ENCODE results near the gene C11orf91. TPM values are rescaled to one million over a fixed set of nuclear protein-coding genes. Genes with fewer than 3 reads are reported as not detected.
"Not testable (repeated sequence)": the region's sequence is repeated elsewhere in the genome, so short reads cannot be mapped to it uniquely, and the experiment has no call there.

C11orf91 gene
- total RNA-seq, 4 donors from 2014 or later = not detected

- Histone ChIP-seq H3K4me1 (peaks cover 0 to 67% (median 10%) of the 10 kb centered on the region in 3 donors), H3K36me3 (peaks cover 0 to 7% of the 10 kb centered on the region in 2 donors), H3K27ac (peak overlapping the region; percentile 87 to 93 (median 91)), H3K9me3 (no peaks in the 10 kb centered on the region), H3K4me3 (peak overlapping the region; percentile 84 to 87), H3K27me3 (no peaks in the 10 kb centered on the region)
- peak; percentile 10 for ATAC-seq
- peak; percentile 26 for TF ChIP-seq POLR2AphosphoS5 (IDR thresholded peaks at IDR 0.05)
- TF ChIP-seq POLR2A (IDR thresholded peaks at IDR 0.05) = no peak
- WGBS, 2 donors (ENCODE audit: low coverage in 1 of 2) = 4 to 14% methylated on average over 10 to 15 of the region's 15 CpGs
These were observed 34.0 kb upstream of the C11orf91 start for GRCh38 chr11:33734441-33735270.

GRCh38 chr11:33733980-33734379 is 33.4 kb upstream of the C11orf91 start:
- ATAC-seq = no peak
- WGBS, 2 donors (ENCODE audit: low coverage in 1 of 2) = 54 to 56% methylated on average over 7 of the region's 7 CpGs
- Histone ChIP-seq H3K27me3 (no peaks in the 10 kb centered on the region), H3K27ac (peak overlapping the region in 3 of 4 donors; percentile 90 to 93 (median 92)), H3K4me1 (peaks cover 0 to 74% (median 10%) of the 10 kb centered on the region in 3 donors), H3K4me3 (peak overlapping the region; percentile 84 to 87), H3K9me3 (no peaks in the 10 kb centered on the region), H3K36me3 (peaks cover 0 to 7% of the 10 kb centered on the region in 2 donors)
- TF ChIP-seq, protein P1, sequence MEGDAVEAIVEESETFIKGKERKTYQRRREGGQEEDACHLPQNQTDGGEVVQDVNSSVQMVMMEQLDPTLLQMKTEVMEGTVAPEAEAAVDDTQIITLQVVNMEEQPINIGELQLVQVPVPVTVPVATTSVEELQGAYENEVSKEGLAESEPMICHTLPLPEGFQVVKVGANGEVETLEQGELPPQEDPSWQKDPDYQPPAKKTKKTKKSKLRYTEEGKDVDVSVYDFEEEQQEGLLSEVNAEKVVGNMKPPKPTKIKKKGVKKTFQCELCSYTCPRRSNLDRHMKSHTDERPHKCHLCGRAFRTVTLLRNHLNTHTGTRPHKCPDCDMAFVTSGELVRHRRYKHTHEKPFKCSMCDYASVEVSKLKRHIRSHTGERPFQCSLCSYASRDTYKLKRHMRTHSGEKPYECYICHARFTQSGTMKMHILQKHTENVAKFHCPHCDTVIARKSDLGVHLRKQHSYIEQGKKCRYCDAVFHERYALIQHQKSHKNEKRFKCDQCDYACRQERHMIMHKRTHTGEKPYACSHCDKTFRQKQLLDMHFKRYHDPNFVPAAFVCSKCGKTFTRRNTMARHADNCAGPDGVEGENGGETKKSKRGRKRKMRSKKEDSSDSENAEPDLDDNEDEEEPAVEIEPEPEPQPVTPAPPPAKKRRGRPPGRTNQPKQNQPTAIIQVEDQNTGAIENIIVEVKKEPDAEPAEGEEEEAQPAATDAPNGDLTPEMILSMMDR (IDR thresholded peaks at IDR 0.05) = no peak
- no peak for TF ChIP-seq POLR2AphosphoS5 (IDR thresholded peaks at IDR 0.05)
- no peak for TF ChIP-seq EP300 (IDR thresholded peaks at IDR 0.05)
- TF ChIP-seq POLR2A (IDR thresholded peaks at IDR 0.05) = no peak

- Histone ChIP-seq H3K27me3 (no peaks in the 10 kb centered on the region), H3K36me3 (peaks cover 0 to 7% of the 10 kb centered on the region in 2 donors), H3K27ac (peak overlapping the region in 2 of 4 donors; percentile 8 to 90), H3K4me1 (peaks cover 0 to 76% (median 10%) of the 10 kb centered on the region in 3 donors), H3K4me3 (no peak overlapping the region), H3K9me3 (no peaks in the 10 kb centered on the region)
- no peak for TF ChIP-seq POLR2AphosphoS5 (IDR thresholded peaks at IDR 0.05)
- no peak for TF ChIP-seq POLR2A (IDR thresholded peaks at IDR 0.05)
- no peak for TF ChIP-seq EP300 (IDR thresholded peaks at IDR 0.05)
- TF ChIP-seq, protein P1 (IDR thresholded peaks at IDR 0.05) = no peak
- no peak for ATAC-seq
- WGBS, 2 donors (ENCODE audit: low coverage in 1 of 2) = 64 to 70% methylated on average over 4 to 8 of the region's 9 CpGs
These were observed 31.3 kb upstream of the C11orf91 start for GRCh38 chr11:33731723-33732531.

DNA sequence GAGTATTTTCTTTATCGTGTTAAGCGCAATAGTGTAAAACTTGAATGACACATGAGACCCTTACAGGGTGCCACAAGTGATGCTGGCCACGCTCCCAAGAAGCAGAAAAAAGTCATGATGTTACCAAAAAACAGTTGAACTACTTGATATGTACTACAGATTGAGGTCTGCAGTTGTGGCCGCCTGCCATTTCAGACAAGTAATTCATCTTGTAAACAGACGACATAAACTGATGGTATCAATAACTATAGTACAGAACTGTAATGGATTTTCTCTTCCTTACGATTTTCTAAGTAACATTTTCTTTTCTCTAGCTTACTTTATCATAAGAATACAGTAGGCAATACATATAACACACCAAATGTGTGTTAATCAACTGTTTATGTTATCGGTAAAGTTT is 30.1 kb upstream of the C11orf91 start:
- H3K4me1 ChIP-seq = peaks cover 0 to 79% (median 10%) of the 10 kb centered on the region in 3 donors
- no peaks in the 10 kb centered on the region for H3K9me3 ChIP-seq
- no peaks in the 10 kb centered on the region for H3K27me3 ChIP-seq
- TF ChIP-seq POLR2A (IDR thresholded peaks at IDR 0.05) (no peak), POLR2AphosphoS5 (IDR thresholded peaks at IDR 0.05) (no peak), EP300 (IDR thresholded peaks at IDR 0.05) (no peak)
- TF ChIP-seq, protein P1 (IDR thresholded peaks at IDR 0.05) = no peak
- 58 to 73% methylated on average over 3 to 7 of the region's 7 CpGs for WGBS, 2 donors (ENCODE audit: low coverage in 1 of 2)
- peaks cover 0 to 7% of the 10 kb centered on the region in 2 donors for H3K36me3 ChIP-seq
- peak overlapping the region in 1 of 2 donors; percentile 6 for H3K4me3 ChIP-seq
- no peak for ATAC-seq
- peak overlapping the region in 1 of 4 donors; percentile 0 for H3K27ac ChIP-seq

DNA sequence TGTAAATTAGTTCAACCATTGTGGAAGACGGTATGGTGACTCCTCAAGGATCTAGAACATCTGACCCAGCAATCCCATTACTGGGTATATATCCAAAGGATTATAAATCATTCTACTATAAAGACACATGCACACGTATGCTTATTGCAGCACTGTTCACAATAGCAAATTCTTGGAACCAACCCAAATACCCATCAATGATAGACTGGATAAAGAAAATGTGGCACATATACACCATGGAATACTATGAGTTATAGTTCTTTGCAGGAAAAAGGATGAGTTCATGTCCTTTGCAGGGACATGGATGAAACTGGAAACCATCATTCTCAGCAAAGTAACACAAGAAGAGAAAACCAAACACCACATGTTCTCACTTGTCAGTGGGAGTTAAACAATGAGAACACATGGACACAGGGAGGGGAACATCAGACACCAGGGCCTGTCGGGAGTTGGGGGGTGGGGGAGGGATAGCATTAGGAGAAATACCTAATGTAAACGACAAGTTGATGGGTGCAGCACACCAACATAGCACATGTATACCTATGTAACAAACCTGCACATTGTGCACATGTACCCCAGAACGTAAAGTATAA is 28.5 kb upstream of the C11orf91 start:
- not testable (repeated sequence) for H3K9me3 ChIP-seq, H3K36me3 ChIP-seq, ATAC-seq, H3K4me3 ChIP-seq, H3K27ac ChIP-seq, H3K27me3 ChIP-seq
- peaks cover 9 to 86% (median 21%) of the 10 kb centered on the region in 3 donors for H3K4me1 ChIP-seq
- 59 to 70% methylated on average over 4 to 5 of the region's 5 CpGs for WGBS, 2 donors (ENCODE audit: low coverage in 1 of 2)

- peaks cover 16 to 86% (median 27%) of the 10 kb centered on the region in 3 donors for H3K4me1 ChIP-seq
- ATAC-seq, H3K9me3 ChIP-seq, H3K27me3 ChIP-seq, H3K4me3 ChIP-seq, H3K36me3 ChIP-seq, H3K27ac ChIP-seq: not testable (repeated sequence)
- WGBS, 2 donors (ENCODE audit: low coverage in 1 of 2) = 40 to 57% methylated on average over 1 of the region's 1 CpG
These were observed 26.9 kb upstream of the C11orf91 start for GRCh38 chr11:33727539-33727938.
